Adrenal gland (tissue), 12 donors: ENCODE measurements around the gene CNFN. TPM values are rescaled to one million over a fixed set of nuclear protein-coding genes. Genes with fewer than 3 reads are reported as not detected.
"Not testable (repeated sequence)": the region's sequence is repeated elsewhere in the genome, so short reads cannot be mapped to it uniquely, and the experiment has no call there.

Experiments
- DNase-seq, 7 donors: peaks; one replicate each; pipeline ENCODE4 v3.0.0-alpha.2; 2019 to 2020
- H3K27ac ChIP-seq, 5 donors: fragments of 200-600 bp; sonication (generic) in 4 of 5; 1 replicate in 3 of 5; 2 replicates in 2 of 5; pipeline versions ENCODE4 v1.5.1 to v1.8.0; 2016 to 2020; ENCODE audit warnings: mild to moderate bottlenecking in 1 of 5
- H3K27me3 ChIP-seq: fragments of 200-600 bp; 2 replicates; pipeline ENCODE4 v1.8.0; 2021
- H3K36me3 ChIP-seq, 2 donors: fragments of 200-600 bp; replicated peaks in 1 of 2; 1 replicate in 1 of 2; 2 replicates in 1 of 2; pipeline versions ENCODE4 v1.5.1 to v1.8.0; 2018 to 2022
- H3K4me1 ChIP-seq, 2 donors: fragments of 200-600 bp; replicated peaks in 1 of 2; 1 replicate in 1 of 2; 2 replicates in 1 of 2; pipeline versions ENCODE4 v1.5.1 to v1.8.0; 2018 to 2021
- H3K4me3 ChIP-seq, 4 donors: fragments of 200-600 bp; sonication (generic) in 3 of 4; one replicate each; pipeline ENCODE4 v1.5.1; 2016 to 2018
- H3K9me3 ChIP-seq, 3 donors: fragments of 200-600 bp; sonication (generic) in 1 of 3; replicated peaks in 1 of 3; 1 replicate in 2 of 3; 2 replicates in 1 of 3; pipeline versions ENCODE4 v1.5.1 to v1.8.0; 2016 to 2021
- CTCF ChIP-seq, 6 experiments: fragments of 450-650 bp in 4 of 6; fragments of 200-600 bp in 2 of 6; sonication (generic) in 1 of 6; IDR thresholded peaks; 1 replicate in 5 of 6; 2 replicates in 1 of 6; pipeline versions ENCODE4 v1.5.1 to v1.8.0; 2016 to 2021; ENCODE audit warnings: antibody characterized with exemption in 6 of 6, mild to moderate bottlenecking in 2 of 6, moderate library complexity in 1 of 6
- POLR2A ChIP-seq, 2 donors: fragments of 450-650 bp; IDR thresholded peaks; one replicate each; pipeline ENCODE4 v1.6.1; 2017; ENCODE audit warnings: antibody characterized with exemption in 2 of 2, mild to moderate bottlenecking in 2 of 2, moderate library complexity in 1 of 2
- WGBS, 4 donors: extraction: QIAGEN DNeasy Blood & Tissue Kit in 2 of 4; methylation state at CpG; one replicate each; pipeline versions ENCODE4 v1.1.5 to v1.1.7; 2013 to 2017; 5-methylcytosine and 5-hydroxymethylcytosine counted together
- intact Hi-C, 2 donors: fragments of 100-400 bp; cut with DNase I; formaldehyde crosslinking; loops; one replicate each; pipeline versions ENCODE4 v1.14.1 to v1.15.0; 2022 to 2023
- microRNA-seq, 3 donors: library from miRNA; unstranded; fragments of <30 nt; microRNA quantifications; one replicate each; pipeline ENCODE4, GENCODE V29; 2017 to 2020
- polyA plus RNA-seq, 3 donors: library from polyadenylated mRNA; stranded (reverse); fragments of 200-250 nt in 2 of 3; fragments of 350-450 nt in 1 of 3; fragmentation: Illumina TruSeq in 1 of 3; extraction: RNeasy Lipid Tissue Mini Kit (QIAGEN cat#74804) in 1 of 3; gene quantifications; one replicate each; pipeline ENCODE4 v1.2.3, GENCODE V29; 2013 to 2014
- small RNA-seq, 2 donors: library from RNA; depleted of rRNA; stranded (forward); fragments of <200 nt; gene quantifications; one replicate each; pipeline ENCODE3, GENCODE V24; 2016
- total RNA-seq, 9 donors: library from RNA; depleted of rRNA in 4 of 9; stranded (reverse); fragments of >200 nt in 4 of 9; fragments of 120-200 nt in 1 of 9; fragmentation: NEBNext Ultra II Directional in 1 of 9; extraction: Animal tissue kit (Norgen Biotek cat#: 25700) in 1 of 9; gene quantifications; one replicate each; pipeline versions ENCODE4 v1.1.0 to v1.2.4, GENCODE V29; 2013 to 2023
- donor health status: healthy with polysubstance abuse.
- donor health status: Bipolar disorder and iron deficiency.
- donor health status: DM: yes; HTN: yes; CAD: no.
- donor health status: DM: no; HTN: no; CAD: no.
- donor health status: DM: no; HTN: no; CAD: no.
- donor health status: DM: yes; HTN: yes; CAD: no.

CNFN gene
- total and polyA plus RNA-seq, 12 donors = 0.78 to 20.9 (median 3.5) TPM; not detected in 2

GRCh38 chr19:42343344-42344110 lies 46.6 kb downstream of the CNFN start:
- no peaks in the 10 kb centered on the region for H3K27me3 ChIP-seq
- no peak for DNase-seq
- no peak for TF ChIP-seq POLR2A (IDR thresholded peaks at IDR 0.05)
- TF ChIP-seq CTCF (IDR thresholded peaks at IDR 0.05) = no peak
- intact Hi-C loops = no loop called here
- no peaks in the 10 kb centered on the region for H3K9me3 ChIP-seq
- no peak overlapping the region for H3K27ac ChIP-seq
- 84 to 92% (median 88%) methylated on average over 10 to 17 of the region's 17 CpGs for WGBS, 4 donors
- no peak overlapping the region for H3K4me3 ChIP-seq
- H3K36me3 ChIP-seq = peaks cover 0 to 8% of the 10 kb centered on the region in 2 donors
- H3K4me1 ChIP-seq = no peaks in the 10 kb centered on the region

GRCh38 chr19:42339922-42340321 lies 50.2 kb downstream of the CNFN start:
- H3K27ac ChIP-seq, DNase-seq, H3K4me1 ChIP-seq, H3K27me3 ChIP-seq, H3K9me3 ChIP-seq, intact Hi-C loops, H3K4me3 ChIP-seq: not testable (repeated sequence)
- H3K36me3 ChIP-seq = peaks cover 0 to 20% of the 10 kb centered on the region in 2 donors
- WGBS, 4 donors = 93 to 100% (median 94%) methylated on average over 3 to 4 of the region's 4 CpGs

GRCh38 chr19:42339126-42339860 lies 50.8 kb downstream of the CNFN start:
- H3K27ac ChIP-seq, intact Hi-C loops, H3K9me3 ChIP-seq, H3K4me3 ChIP-seq, DNase-seq, H3K27me3 ChIP-seq, H3K4me1 ChIP-seq: not testable (repeated sequence)
- WGBS, 4 donors = 88 to 93% (median 92%) methylated on average over 7 of the region's 7 CpGs
- H3K36me3 ChIP-seq = peaks cover 0 to 16% of the 10 kb centered on the region in 2 donors

Small RNA genes lying within 50 kb of the gene (microRNA-seq; reads per million reads assigned to microRNA genes)
- 0 to 0.38 (median 0) reads per million in 3 donors for gene MIR8077

Small RNA genes lying within 50 kb of the gene (small RNA-seq; reads per million reads assigned to genes)
- 0 reads per million in 2 donors for gene MIR8077

Other genes with a start within 250 kb of the CNFN start
- 10 to 100 TPM; 27.1 to 54.8 (median 32.0) TPM for gene DEDD2, start 172.6 kb downstream of the CNFN start, total RNA-seq
- gene DEDD2, start 172.6 kb downstream of the CNFN start, polyA plus RNA-seq = 10 to 100 TPM; 26.0 to 39.9 (median 26.2) TPM
- 10 to 100 TPM in 2 of 9 donors, 1 to 10 TPM in 7; 4.2 to 12.5 (median 8.9) TPM for gene ZNF526, start 170.0 kb downstream of the CNFN start, total RNA-seq
- gene ZNF526, start 170.0 kb downstream of the CNFN start, polyA plus RNA-seq = 1 to 10 TPM; 2.0 to 5.1 (median 2.9) TPM
- 10 to 100 TPM; 19.5 to 61.9 (median 41.3) TPM for gene GSK3A, start 147.7 kb downstream of the CNFN start, total RNA-seq
- gene GSK3A, start 147.7 kb downstream of the CNFN start, polyA plus RNA-seq = 10 to 100 TPM; 51.0 to 94.9 (median 65.5) TPM
- 10 to 100 TPM; 11.4 to 71.2 (median 55.0) TPM for gene ERF, start 135.2 kb downstream of the CNFN start, total RNA-seq
- gene ERF, start 135.2 kb downstream of the CNFN start, polyA plus RNA-seq = 100 to 1,000 TPM in 1 of 3 donors, 10 to 100 TPM in 2; 14.3 to 147 (median 44.1) TPM
- gene CIC, start 121.0 kb downstream of the CNFN start, total RNA-seq = 100 to 1,000 TPM in 1 of 9 donors, 10 to 100 TPM in 8; 11.9 to 119 (median 72.1) TPM
- gene CIC, start 121.0 kb downstream of the CNFN start, polyA plus RNA-seq = 100 to 1,000 TPM in 1 of 3 donors, 10 to 100 TPM in 2; 13.3 to 171 (median 61.7) TPM
- gene PRR19, start 88.2 kb downstream of the CNFN start, total RNA-seq = 1 to 10 TPM in 7 of 9 donors, under 1 TPM in 2; 0.61 to 2.5 (median 1.6) TPM
- 1 to 10 TPM in 2 of 3 donors, under 1 TPM in 1; 0.51 to 2.3 (median 1.2) TPM for gene PRR19, start 88.2 kb downstream of the CNFN start, polyA plus RNA-seq
- gene PAFAH1B3, start 87.7 kb downstream of the CNFN start, total RNA-seq = 10 to 100 TPM; 22.7 to 59.8 (median 33.6) TPM
- gene PAFAH1B3, start 87.7 kb downstream of the CNFN start, polyA plus RNA-seq = 10 to 100 TPM; 15.9 to 56.4 (median 37.0) TPM
- gene TMEM145, start 77.0 kb downstream of the CNFN start, total RNA-seq = 1 to 10 TPM in 5 of 9 donors, under 1 TPM in 1, not detected in 3; 0.94 to 5.9 (median 2.8) TPM
- 10 to 100 TPM in 1 of 3 donors, 1 to 10 TPM in 2; 4.5 to 31.7 (median 5.4) TPM for gene TMEM145, start 77.0 kb downstream of the CNFN start, polyA plus RNA-seq
- gene MEGF8, start 64.7 kb downstream of the CNFN start, total RNA-seq = 10 to 100 TPM in 8 of 9 donors, 1 to 10 TPM in 1; 9.0 to 51.9 (median 31.3) TPM
- gene MEGF8, start 64.7 kb downstream of the CNFN start, polyA plus RNA-seq = 10 to 100 TPM in 2 of 3 donors, 1 to 10 TPM in 1; 7.2 to 29.0 (median 13.0) TPM
- gene LIPE, start 37.1 kb upstream of the CNFN start, total RNA-seq = 100 to 1,000 TPM in 1 of 9 donors, 10 to 100 TPM in 8; 11.2 to 230 (median 39.5) TPM
- gene LIPE, start 37.1 kb upstream of the CNFN start, polyA plus RNA-seq = 100 to 1,000 TPM in 1 of 3 donors, 10 to 100 TPM in 2; 29.9 to 204 (median 68.6) TPM
- under 1 TPM in 3 of 9 donors, not detected in 6; 0.28 to 0.50 (median 0.34) TPM for gene CXCL17, start 52.6 kb upstream of the CNFN start, total RNA-seq
- under 1 TPM in 1 of 3 donors, not detected in 2; 0.27 TPM for gene CXCL17, start 52.6 kb upstream of the CNFN start, polyA plus RNA-seq
- 10 to 100 TPM; 12.1 to 35.2 (median 26.0) TPM for gene CEACAM1, start 138.2 kb upstream of the CNFN start, total RNA-seq
- 10 to 100 TPM; 15.5 to 59.5 (median 17.7) TPM for gene CEACAM1, start 138.2 kb upstream of the CNFN start, polyA plus RNA-seq
- gene CEACAM8, start 204.6 kb upstream of the CNFN start, total RNA-seq = under 1 TPM in 1 of 9 donors, not detected in 8; 0.17 TPM
- not detected for gene CEACAM8, start 204.6 kb upstream of the CNFN start, polyA plus RNA-seq